PFSK-1 (cell line): ENCODE data around the gene ADAT3.

ENCODE experiments used
- FOXP2 ChIP-seq: optimal IDR thresholded peaks from 2 replicates; pipeline ENCODE3; 2011; ENCODE audit warnings: borderline replicate concordance, control low read depth, inconsistent platforms; ENCODE audit not compliant: insufficient read depth; ENCODE audit errors: extremely low read length, extremely low read depth
- POLR2AphosphoS5 ChIP-seq: IDR thresholded peaks from 2 replicates; pipeline ENCODE4 v1.6.1; 2012; ENCODE audit warnings: low read depth, mild to moderate bottlenecking, control low read depth, low read length, moderate library complexity
- SIN3A ChIP-seq: IDR thresholded peaks from 2 replicates; pipeline ENCODE4 v1.6.1; 2012; ENCODE audit warnings: mild to moderate bottlenecking, low read length, moderate library complexity, borderline replicate concordance; ENCODE audit not compliant: insufficient read depth
- TAF1 ChIP-seq: IDR thresholded peaks from 2 replicates; pipeline ENCODE4 v1.6.1; 2012; ENCODE audit warnings: low read length, control low read depth, borderline replicate concordance; ENCODE audit not compliant: insufficient read depth
- TF ChIP-seq, protein P1 (sequence below), 2 experiments: IDR thresholded peaks; 2 replicates each; pipeline versions ENCODE4 v1.6.1 to v1.8.0; 2011 to 2012; ENCODE audit warnings: low read depth in 2 of 2, low read length in 2 of 2, control low read depth in 1 of 2, inconsistent platforms in 1 of 2, mild to moderate bottlenecking in 1 of 2, moderate library complexity in 1 of 2; ENCODE audit not compliant: insufficient read depth in 1 of 2

Gene ADAT3

DNA sequence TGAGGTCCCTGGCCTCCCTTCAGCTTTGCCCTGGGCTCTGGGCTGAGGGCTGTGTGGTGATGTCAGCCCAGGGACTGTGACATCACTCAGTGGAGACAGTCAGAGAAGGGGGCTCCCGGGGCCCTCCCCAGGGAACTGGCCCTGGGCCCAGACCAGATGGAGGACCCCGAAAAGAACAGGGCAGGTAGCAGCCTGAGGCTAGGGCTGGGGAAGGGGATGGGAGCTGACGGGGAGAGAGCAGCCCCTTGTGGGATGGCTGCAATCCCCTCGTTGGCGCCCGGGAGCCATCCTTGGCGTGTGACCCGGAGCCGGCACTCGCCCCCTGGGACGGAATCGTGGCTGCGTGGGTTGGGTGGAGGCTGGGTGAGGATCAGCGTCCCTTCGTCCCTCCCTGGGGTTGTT is 49.3 kb downstream of the ADAT3 start:
- TF ChIP-seq FOXP2 (no peak), POLR2AphosphoS5 (no peak)
- TF ChIP-seq, protein P1, sequence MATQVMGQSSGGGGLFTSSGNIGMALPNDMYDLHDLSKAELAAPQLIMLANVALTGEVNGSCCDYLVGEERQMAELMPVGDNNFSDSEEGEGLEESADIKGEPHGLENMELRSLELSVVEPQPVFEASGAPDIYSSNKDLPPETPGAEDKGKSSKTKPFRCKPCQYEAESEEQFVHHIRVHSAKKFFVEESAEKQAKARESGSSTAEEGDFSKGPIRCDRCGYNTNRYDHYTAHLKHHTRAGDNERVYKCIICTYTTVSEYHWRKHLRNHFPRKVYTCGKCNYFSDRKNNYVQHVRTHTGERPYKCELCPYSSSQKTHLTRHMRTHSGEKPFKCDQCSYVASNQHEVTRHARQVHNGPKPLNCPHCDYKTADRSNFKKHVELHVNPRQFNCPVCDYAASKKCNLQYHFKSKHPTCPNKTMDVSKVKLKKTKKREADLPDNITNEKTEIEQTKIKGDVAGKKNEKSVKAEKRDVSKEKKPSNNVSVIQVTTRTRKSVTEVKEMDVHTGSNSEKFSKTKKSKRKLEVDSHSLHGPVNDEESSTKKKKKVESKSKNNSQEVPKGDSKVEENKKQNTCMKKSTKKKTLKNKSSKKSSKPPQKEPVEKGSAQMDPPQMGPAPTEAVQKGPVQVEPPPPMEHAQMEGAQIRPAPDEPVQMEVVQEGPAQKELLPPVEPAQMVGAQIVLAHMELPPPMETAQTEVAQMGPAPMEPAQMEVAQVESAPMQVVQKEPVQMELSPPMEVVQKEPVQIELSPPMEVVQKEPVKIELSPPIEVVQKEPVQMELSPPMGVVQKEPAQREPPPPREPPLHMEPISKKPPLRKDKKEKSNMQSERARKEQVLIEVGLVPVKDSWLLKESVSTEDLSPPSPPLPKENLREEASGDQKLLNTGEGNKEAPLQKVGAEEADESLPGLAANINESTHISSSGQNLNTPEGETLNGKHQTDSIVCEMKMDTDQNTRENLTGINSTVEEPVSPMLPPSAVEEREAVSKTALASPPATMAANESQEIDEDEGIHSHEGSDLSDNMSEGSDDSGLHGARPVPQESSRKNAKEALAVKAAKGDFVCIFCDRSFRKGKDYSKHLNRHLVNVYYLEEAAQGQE (IDR thresholded peaks at IDR 0.05; ENCODE audit: insufficient read depth in 1 of 2, low read depth in 2 of 2, low read length in 2 of 2): no peak

DNA sequence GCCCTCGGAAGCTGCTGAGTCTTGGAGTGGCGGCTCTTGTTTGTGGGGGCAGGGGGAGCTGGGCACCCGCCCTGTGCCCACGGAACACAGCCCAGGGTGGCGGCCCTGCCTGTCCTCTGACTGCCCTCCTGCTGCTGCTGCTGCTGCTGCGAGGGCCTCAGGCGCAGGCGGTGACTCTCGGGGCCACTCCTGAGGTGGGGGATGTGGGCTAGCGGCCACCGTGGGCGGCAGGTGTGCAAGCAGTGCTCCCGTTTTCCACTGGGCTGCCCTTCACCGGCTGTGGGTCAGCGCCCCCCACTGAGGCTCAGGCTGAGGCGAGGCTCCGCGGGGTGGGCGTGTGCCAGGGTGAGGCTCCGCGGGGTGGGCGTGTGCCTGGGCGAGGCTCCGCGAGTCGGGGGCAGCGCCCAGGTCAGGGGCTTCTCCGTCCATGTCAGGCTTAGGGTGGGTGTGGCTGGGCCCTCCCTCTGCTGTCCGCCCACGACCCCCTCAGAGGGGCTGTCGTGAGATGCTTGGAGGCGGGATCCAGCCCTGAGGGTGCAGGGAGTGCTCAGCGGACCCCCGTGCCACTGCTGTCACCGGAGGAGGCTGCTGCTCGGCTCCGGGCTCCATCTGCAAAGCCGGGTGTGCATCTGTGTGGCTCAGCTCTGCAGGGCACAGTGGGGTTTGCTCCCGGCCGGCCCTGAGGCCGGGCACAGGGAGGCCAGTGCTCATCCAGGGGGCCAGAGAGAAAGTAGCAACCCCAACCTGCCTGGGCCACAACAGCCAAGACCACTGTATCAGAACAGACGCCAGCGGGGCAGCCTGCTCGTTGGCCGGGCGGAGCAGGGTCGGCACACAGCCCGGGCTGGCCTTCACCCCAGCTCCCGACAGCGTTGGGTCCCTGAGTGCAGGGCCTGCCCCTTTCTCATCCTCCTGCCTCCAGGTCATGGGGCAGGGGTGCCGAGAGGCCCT is 50.2 kb downstream of the ADAT3 start:
- no peak for TF ChIP-seq TAF1
- TF ChIP-seq, protein P1 (IDR thresholded peaks at IDR 0.05; ENCODE audit: insufficient read depth in 1 of 2, low read depth in 2 of 2, low read length in 2 of 2): no peak
- TF ChIP-seq SIN3A: no peak
- no peak for TF ChIP-seq POLR2AphosphoS5
- TF ChIP-seq FOXP2: no peak

DNA sequence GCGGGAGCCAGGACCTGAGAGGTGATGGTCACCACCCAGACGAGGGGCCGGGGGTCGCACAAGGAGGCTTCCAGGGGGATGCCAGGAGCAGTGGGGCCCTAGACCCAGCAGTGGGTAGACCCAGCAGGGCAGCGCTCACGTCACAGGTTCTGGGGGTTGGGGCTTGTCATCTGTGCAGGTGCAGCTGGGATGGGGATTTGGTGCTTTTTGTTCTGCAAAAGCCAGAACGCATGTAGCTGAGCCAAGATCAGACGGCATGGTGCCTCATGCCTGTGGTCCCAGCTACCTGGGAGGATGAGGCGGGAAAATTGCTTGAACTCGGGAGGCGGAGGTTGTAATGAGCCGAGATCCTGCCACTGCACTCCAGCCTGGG is 50.9 kb downstream of the ADAT3 start:
- TF ChIP-seq POLR2AphosphoS5 (no peak), SIN3A (no peak), FOXP2 (no peak)

DNA sequence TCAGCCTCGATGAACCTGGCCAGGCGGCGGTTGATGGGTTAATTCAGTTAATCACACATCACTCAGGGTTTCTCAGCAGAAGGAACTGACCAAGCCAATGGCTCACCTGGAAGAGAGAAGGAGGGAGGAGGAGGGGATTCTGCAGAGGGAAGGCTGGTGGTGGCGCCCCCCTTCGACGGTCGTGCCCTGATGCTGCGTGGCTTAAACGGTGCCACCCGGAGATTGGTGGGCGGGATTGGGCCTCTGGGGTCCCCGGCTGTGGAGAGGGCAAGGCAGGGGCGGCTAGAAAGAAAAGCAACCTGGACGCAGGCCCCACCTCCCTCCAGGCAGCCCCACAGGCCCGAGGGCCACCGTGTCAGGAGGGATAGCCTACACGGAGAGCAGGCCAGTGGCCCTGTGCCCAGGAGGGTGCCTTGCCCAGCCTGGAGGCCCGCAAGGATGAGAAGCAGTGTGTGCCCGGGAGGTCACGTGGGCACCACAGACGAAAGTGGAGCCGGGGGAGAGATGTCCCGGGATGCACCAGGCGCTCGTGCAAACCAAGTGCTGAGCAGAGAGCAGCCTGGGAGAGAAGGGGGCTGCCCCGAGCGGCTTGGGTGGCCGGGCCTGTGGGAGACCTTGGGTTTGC is 51.8 kb downstream of the ADAT3 start:
- no peak for TF ChIP-seq FOXP2
- no peak for TF ChIP-seq POLR2AphosphoS5
- TF ChIP-seq, protein P1 (IDR thresholded peaks at IDR 0.05; ENCODE audit: insufficient read depth in 1 of 2, low read depth in 2 of 2, low read length in 2 of 2): no peak
- no peak for TF ChIP-seq TAF1
- TF ChIP-seq SIN3A: no peak

DNA sequence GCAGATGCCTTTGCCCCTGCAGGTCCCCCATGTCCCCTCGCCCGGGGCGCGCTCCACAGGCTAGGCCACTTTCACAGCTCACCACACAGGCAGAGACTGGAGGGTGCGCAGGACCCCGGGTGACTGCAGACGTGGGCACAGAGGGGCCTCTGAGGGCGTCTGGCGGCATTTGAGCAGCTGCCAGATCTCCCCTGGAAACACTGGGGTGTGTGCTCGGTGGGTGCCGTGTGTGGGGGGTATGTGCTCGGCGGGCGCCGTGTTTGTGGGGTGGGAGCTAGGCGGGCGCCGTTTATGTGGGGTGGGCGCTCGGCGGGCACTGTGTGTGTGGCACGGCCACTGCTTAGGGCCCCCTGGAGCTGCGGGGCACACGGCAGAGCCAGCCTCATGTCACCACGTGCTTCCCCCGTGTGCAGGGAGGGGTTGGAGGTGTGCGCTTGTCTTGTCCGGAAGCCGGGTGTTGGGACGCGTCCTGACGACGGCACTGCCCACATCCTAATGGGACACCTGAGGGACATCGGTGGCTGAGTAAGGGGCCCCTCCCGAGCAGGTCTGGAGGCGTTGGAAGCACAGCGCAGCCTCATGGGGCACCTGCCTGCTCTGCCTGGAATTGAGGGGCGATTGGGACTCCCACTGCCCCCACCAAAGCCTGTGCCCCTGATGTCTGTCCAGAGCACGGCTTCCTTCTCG is 52.5 kb downstream of the ADAT3 start:
- TF ChIP-seq TAF1 (no peak), FOXP2 (no peak), SIN3A (no peak), POLR2AphosphoS5 (no peak)
- TF ChIP-seq, protein P1 (IDR thresholded peaks at IDR 0.05; ENCODE audit: insufficient read depth in 1 of 2, low read depth in 2 of 2, low read length in 2 of 2): no peak
